ENCODE data around the gene BRINP3. TPM values are rescaled to one million over a fixed set of nuclear protein-coding genes. Genes with fewer than 3 reads are reported as not detected.
"Not testable (repeated sequence)": the region's sequence is repeated elsewhere in the genome, so short reads cannot be mapped to it uniquely, and the experiment has no call there.

Gene BRINP3
- not detected in 2 replicates for total RNA-seq

- DNase-seq (ENCODE audit: low read depth, low spot score) = no peak
These were observed at the start of gene BRINP3 for GRCh38 chr1:190477762-190478148. Gene BRINP3 (minus strand): TSS chr1:190477864.

- no peak for DNase-seq (ENCODE audit: low read depth, low spot score)
These were observed 33.9 kb upstream of the BRINP3 start for GRCh38 chr1:190511554-190511953.

GRCh38 chr1:190507357-190507756 is 29.7 kb upstream of the BRINP3 start:
- no peak for DNase-seq (ENCODE audit: low read depth, low spot score)

- not testable (repeated sequence) for DNase-seq (ENCODE audit: low read depth, low spot score)
These were observed 26.9 kb upstream of the BRINP3 start for GRCh38 chr1:190504539-190504938.

- no peak for DNase-seq (ENCODE audit: low read depth, low spot score)
These were observed 19.9 kb upstream of the BRINP3 start for GRCh38 chr1:190497565-190497964.

GRCh38 chr1:190494451-190494850 is 16.8 kb upstream of the BRINP3 start:
- DNase-seq (ENCODE audit: low read depth, low spot score) = no peak

GRCh38 chr1:190491404-190491803 is 13.7 kb upstream of the BRINP3 start:
- no peak for DNase-seq (ENCODE audit: low read depth, low spot score)

GRCh38 chr1:190484045-190484444 is 6.4 kb upstream of the BRINP3 start:
- DNase-seq (ENCODE audit: low read depth, low spot score) = no peak

- no peak for DNase-seq (ENCODE audit: low read depth, low spot score)
These were observed 2.6 kb upstream of the BRINP3 start for GRCh38 chr1:190480231-190480630.

GRCh38 chr1:190479516-190479915 is 1.9 kb upstream of the BRINP3 start:
- DNase-seq (ENCODE audit: low read depth, low spot score) = no peak

- no peak for DNase-seq (ENCODE audit: low read depth, low spot score)
These were observed 1.4 kb upstream of the BRINP3 start for GRCh38 chr1:190479050-190479397.

GRCh38 chr1:190478149-190479049 is 735 bp upstream of the BRINP3 start:
- DNase-seq (ENCODE audit: low read depth, low spot score) = no peak

GRCh38 chr1:190476806-190477205 is 858 bp downstream of the BRINP3 start:
- no peak for DNase-seq (ENCODE audit: low read depth, low spot score)

GRCh38 chr1:190476321-190476720 is 1.3 kb downstream of the BRINP3 start:
- no peak for DNase-seq (ENCODE audit: low read depth, low spot score)

GRCh38 chr1:190475421-190476141 is 2.1 kb downstream of the BRINP3 start:
- no peak for DNase-seq (ENCODE audit: low read depth, low spot score)

GRCh38 chr1:190474650-190475211 is 2.9 kb downstream of the BRINP3 start:
- no peak for DNase-seq (ENCODE audit: low read depth, low spot score)

- no peak for DNase-seq (ENCODE audit: low read depth, low spot score)
These were observed 3.7 kb downstream of the BRINP3 start for GRCh38 chr1:190474010-190474409.

GRCh38 chr1:190472494-190472893 is 5.2 kb downstream of the BRINP3 start:
- no peak for DNase-seq (ENCODE audit: low read depth, low spot score)

- DNase-seq (ENCODE audit: low read depth, low spot score) = no peak
These were observed 5.6 kb downstream of the BRINP3 start for GRCh38 chr1:190472042-190472441.

- no peak for DNase-seq (ENCODE audit: low read depth, low spot score)
These were observed 13.0 kb downstream of the BRINP3 start for GRCh38 chr1:190464690-190465089.

GRCh38 chr1:190456129-190456528 is 21.5 kb downstream of the BRINP3 start:
- no peak for DNase-seq (ENCODE audit: low read depth, low spot score)

- DNase-seq (ENCODE audit: low read depth, low spot score) = no peak
These were observed 22.0 kb downstream of the BRINP3 start for GRCh38 chr1:190455631-190456030.
